H1 (cell line): ENCODE results near the gene TRAF3. TPM values are rescaled to one million over a fixed set of nuclear protein-coding genes. Genes with fewer than 3 reads are reported as not detected.

ENCODE experiments used
- BACH1 ChIP-seq: IDR thresholded peaks from 2 replicates; pipeline ENCODE4 v1.6.1; 2012; ENCODE audit warnings: low read length, improper control_type of control experiment
- FOSL1 ChIP-seq: IDR thresholded peaks from 2 replicates; pipeline ENCODE4 v1.6.1; 2011; ENCODE audit warnings: mild to moderate bottlenecking, low read depth, low read length, moderate library complexity; ENCODE audit not compliant: insufficient read depth
- GTF2F1 ChIP-seq: IDR thresholded peaks from 2 replicates; pipeline ENCODE4 v1.6.1; 2012; ENCODE audit warnings: low read depth, low read length, improper control_type of control experiment, borderline replicate concordance
- NRF1 ChIP-seq: IDR thresholded peaks from 2 replicates; pipeline ENCODE4 v1.6.1; 2011; ENCODE audit warnings: mild to moderate bottlenecking, low read depth, low read length, improper control_type of control experiment
- SP1 ChIP-seq: IDR thresholded peaks from 2 replicates; pipeline ENCODE4 v1.6.1; 2011; ENCODE audit warnings: low read depth, low read length
- ZNF274 ChIP-seq: IDR thresholded peaks from 2 replicates; pipeline ENCODE4 v1.7.0; 2012; ENCODE audit warnings: low read length, borderline replicate concordance; ENCODE audit errors: extremely low read depth
- polyA plus RNA-seq, 7 experiments: library from polyadenylated mRNA; depleted of rRNA in 3 of 7; stranded (reverse) in 5 of 7; unstranded in 2 of 7; fragments of >200 nt in 5 of 7; fragments of 200-250 nt in 2 of 7; gene quantifications; 1 replicate in 5 of 7; 2 replicates in 1 of 7; 4 replicates in 1 of 7; pipeline versions ENCODE4 v1.2.1 to v1.2.3, GENCODE V29; 2011 to 2013; ENCODE audit warnings: missing spikeins in 2 of 7, mixed read lengths in 2 of 7
- total RNA-seq: library from RNA; stranded (reverse); fragmentation: NEBNext Ultra II Directional; extraction: Animal tissue kit (Norgen Biotek cat#: 25700); gene quantifications from 2 replicates; pipeline ENCODE4 v1.2.1, GENCODE V29; 2021
- TF ChIP-seq, protein P1 (sequence below): fragments of 300-600 bp; sonication (generic); IDR thresholded peaks from 2 replicates; pipeline ENCODE4 v1.7.1; 2012; ENCODE audit warnings: low read length, moderate library complexity, mild to moderate bottlenecking, inconsistent platforms; ENCODE audit not compliant: insufficient replicate concordance
- TF ChIP-seq, protein P2 (sequence below): IDR thresholded peaks from 2 replicates; pipeline ENCODE4 v1.6.1; 2011; ENCODE audit warnings: low read depth, mild to moderate bottlenecking, low read length; ENCODE audit not compliant: insufficient read depth
- TF ChIP-seq, protein P3 (sequence below): IDR thresholded peaks from 2 replicates; pipeline ENCODE4 v1.6.1; 2011; ENCODE audit warnings: low read length, improper control_type of control experiment

TRAF3 gene
- total and polyA plus RNA-seq, 2 of the 8 experiments (the other 6 are each of a cell fraction or from before 2014, with no cell fraction given): 5.8 to 12.1 TPM

DNA sequence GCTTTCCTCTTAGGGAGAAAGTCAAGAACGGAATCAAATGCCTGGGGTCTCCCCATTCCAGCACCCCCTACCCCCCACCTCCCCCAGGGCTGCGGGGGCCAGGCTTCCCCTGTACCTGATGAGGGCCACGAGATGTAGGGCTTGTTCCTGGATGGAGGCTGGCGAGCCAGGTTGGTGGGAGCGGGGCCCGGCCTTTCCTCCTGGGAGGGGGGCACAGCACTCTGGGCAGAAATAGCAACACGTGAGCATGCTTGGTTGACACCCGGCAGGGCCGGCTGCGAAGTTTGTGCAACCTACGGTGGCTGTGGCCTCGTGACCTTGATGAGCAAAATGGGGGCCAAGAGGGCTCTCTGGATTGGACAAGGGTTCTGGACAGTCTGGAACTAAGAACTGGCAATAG, 160.9 kb downstream of the TRAF3 start (continued):
- TF ChIP-seq, protein P1, sequence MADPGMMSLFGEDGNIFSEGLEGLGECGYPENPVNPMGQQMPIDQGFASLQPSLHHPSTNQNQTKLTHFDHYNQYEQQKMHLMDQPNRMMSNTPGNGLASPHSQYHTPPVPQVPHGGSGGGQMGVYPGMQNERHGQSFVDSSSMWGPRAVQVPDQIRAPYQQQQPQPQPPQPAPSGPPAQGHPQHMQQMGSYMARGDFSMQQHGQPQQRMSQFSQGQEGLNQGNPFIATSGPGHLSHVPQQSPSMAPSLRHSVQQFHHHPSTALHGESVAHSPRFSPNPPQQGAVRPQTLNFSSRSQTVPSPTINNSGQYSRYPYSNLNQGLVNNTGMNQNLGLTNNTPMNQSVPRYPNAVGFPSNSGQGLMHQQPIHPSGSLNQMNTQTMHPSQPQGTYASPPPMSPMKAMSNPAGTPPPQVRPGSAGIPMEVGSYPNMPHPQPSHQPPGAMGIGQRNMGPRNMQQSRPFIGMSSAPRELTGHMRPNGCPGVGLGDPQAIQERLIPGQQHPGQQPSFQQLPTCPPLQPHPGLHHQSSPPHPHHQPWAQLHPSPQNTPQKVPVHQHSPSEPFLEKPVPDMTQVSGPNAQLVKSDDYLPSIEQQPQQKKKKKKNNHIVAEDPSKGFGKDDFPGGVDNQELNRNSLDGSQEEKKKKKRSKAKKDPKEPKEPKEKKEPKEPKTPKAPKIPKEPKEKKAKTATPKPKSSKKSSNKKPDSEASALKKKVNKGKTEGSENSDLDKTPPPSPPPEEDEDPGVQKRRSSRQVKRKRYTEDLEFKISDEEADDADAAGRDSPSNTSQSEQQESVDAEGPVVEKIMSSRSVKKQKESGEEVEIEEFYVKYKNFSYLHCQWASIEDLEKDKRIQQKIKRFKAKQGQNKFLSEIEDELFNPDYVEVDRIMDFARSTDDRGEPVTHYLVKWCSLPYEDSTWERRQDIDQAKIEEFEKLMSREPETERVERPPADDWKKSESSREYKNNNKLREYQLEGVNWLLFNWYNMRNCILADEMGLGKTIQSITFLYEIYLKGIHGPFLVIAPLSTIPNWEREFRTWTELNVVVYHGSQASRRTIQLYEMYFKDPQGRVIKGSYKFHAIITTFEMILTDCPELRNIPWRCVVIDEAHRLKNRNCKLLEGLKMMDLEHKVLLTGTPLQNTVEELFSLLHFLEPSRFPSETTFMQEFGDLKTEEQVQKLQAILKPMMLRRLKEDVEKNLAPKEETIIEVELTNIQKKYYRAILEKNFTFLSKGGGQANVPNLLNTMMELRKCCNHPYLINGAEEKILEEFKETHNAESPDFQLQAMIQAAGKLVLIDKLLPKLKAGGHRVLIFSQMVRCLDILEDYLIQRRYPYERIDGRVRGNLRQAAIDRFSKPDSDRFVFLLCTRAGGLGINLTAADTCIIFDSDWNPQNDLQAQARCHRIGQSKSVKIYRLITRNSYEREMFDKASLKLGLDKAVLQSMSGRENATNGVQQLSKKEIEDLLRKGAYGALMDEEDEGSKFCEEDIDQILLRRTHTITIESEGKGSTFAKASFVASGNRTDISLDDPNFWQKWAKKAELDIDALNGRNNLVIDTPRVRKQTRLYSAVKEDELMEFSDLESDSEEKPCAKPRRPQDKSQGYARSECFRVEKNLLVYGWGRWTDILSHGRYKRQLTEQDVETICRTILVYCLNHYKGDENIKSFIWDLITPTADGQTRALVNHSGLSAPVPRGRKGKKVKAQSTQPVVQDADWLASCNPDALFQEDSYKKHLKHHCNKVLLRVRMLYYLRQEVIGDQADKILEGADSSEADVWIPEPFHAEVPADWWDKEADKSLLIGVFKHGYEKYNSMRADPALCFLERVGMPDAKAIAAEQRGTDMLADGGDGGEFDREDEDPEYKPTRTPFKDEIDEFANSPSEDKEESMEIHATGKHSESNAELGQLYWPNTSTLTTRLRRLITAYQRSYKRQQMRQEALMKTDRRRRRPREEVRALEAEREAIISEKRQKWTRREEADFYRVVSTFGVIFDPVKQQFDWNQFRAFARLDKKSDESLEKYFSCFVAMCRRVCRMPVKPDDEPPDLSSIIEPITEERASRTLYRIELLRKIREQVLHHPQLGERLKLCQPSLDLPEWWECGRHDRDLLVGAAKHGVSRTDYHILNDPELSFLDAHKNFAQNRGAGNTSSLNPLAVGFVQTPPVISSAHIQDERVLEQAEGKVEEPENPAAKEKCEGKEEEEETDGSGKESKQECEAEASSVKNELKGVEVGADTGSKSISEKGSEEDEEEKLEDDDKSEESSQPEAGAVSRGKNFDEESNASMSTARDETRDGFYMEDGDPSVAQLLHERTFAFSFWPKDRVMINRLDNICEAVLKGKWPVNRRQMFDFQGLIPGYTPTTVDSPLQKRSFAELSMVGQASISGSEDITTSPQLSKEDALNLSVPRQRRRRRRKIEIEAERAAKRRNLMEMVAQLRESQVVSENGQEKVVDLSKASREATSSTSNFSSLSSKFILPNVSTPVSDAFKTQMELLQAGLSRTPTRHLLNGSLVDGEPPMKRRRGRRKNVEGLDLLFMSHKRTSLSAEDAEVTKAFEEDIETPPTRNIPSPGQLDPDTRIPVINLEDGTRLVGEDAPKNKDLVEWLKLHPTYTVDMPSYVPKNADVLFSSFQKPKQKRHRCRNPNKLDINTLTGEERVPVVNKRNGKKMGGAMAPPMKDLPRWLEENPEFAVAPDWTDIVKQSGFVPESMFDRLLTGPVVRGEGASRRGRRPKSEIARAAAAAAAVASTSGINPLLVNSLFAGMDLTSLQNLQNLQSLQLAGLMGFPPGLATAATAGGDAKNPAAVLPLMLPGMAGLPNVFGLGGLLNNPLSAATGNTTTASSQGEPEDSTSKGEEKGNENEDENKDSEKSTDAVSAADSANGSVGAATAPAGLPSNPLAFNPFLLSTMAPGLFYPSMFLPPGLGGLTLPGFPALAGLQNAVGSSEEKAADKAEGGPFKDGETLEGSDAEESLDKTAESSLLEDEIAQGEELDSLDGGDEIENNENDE: no peak
- no peak for TF ChIP-seq BACH1
- TF ChIP-seq, protein P2, sequence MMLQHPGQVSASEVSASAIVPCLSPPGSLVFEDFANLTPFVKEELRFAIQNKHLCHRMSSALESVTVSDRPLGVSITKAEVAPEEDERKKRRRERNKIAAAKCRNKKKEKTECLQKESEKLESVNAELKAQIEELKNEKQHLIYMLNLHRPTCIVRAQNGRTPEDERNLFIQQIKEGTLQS: no peak
- TF ChIP-seq FOSL1: no peak
- no peak for TF ChIP-seq GTF2F1
- TF ChIP-seq SP1: no peak
- no peak for TF ChIP-seq ZNF274
- TF ChIP-seq, protein P3, sequence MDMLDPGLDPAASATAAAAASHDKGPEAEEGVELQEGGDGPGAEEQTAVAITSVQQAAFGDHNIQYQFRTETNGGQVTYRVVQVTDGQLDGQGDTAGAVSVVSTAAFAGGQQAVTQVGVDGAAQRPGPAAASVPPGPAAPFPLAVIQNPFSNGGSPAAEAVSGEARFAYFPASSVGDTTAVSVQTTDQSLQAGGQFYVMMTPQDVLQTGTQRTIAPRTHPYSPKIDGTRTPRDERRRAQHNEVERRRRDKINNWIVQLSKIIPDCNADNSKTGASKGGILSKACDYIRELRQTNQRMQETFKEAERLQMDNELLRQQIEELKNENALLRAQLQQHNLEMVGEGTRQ: no peak
- TF ChIP-seq NRF1: no peak
